Myocyte (in vitro differentiated cells): ENCODE measurements around the gene ZNF219. TPM values are rescaled to one million over a fixed set of nuclear protein-coding genes. Genes with fewer than 3 reads are reported as not detected.
"Not testable (repeated sequence)": the region's sequence is repeated elsewhere in the genome, so short reads cannot be mapped to it uniquely, and the experiment has no call there.

ENCODE experiments used
- DNase-seq: peaks from one replicate; pipeline ENCODE4 v3.0.0-alpha.2; 2012; ENCODE audit warnings: low read depth
- total RNA-seq: library from RNA; depleted of rRNA; stranded (reverse); fragments of >200 nt; gene quantifications from 2 replicates; pipeline ENCODE4 v1.2.3, GENCODE V29; 2014

ZNF219 gene
- total RNA-seq, 1 donor from 2014 or later, result 33.2 TPM

DNA sequence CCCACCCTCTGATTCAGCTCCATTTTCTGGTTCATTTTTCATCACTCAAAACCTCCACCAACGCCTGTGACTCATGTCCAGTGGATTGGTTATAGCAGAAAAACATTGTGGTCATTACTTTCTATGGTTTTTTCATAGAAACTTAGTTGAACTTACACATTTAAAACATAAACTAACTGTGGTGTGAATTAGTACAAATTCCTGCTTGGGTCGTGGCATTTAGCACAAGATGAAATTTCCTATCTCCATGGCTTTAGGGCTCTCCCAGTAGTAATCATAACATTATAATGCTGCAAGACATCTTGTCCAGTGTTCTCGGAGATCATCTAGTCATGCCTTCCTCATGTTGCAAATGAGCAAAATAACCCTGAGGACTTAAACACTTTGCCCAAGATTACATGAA lies 49.2 kb downstream of the ZNF219 start:
- no peak for DNase-seq

DNA sequence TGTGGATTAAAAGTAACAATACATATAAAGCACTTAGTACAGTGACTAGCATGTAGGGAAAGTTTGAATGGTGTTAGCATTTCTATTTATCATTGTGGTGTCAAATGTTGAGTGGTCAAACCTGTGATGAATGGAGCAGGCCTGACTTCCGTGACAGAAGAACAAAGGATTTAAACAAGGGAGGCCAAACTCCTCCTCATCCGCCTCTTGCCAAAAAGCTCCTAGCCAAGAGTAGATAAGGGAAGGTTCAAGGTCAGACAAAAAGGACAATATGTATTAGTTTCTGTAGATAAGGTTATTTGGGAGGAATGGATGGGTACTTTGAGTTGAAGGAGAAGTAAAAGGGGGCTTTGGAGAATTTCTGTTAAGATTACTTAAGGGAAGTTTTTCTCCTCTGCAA lies 49.8 kb downstream of the ZNF219 start:
- no peak for DNase-seq

GRCh38 chr14:21047378-21047781 lies 51.1 kb downstream of the ZNF219 start:
- no peak for DNase-seq

- no peak for DNase-seq
These were observed 54.4 kb downstream of the ZNF219 start for GRCh38 chr14:21043974-21044618.

GRCh38 chr14:21043387-21043973 lies 55.0 kb downstream of the ZNF219 start:
- no peak for DNase-seq

GRCh38 chr14:21042918-21043317 lies 55.5 kb downstream of the ZNF219 start:
- peak; percentile 76 for DNase-seq

DNA sequence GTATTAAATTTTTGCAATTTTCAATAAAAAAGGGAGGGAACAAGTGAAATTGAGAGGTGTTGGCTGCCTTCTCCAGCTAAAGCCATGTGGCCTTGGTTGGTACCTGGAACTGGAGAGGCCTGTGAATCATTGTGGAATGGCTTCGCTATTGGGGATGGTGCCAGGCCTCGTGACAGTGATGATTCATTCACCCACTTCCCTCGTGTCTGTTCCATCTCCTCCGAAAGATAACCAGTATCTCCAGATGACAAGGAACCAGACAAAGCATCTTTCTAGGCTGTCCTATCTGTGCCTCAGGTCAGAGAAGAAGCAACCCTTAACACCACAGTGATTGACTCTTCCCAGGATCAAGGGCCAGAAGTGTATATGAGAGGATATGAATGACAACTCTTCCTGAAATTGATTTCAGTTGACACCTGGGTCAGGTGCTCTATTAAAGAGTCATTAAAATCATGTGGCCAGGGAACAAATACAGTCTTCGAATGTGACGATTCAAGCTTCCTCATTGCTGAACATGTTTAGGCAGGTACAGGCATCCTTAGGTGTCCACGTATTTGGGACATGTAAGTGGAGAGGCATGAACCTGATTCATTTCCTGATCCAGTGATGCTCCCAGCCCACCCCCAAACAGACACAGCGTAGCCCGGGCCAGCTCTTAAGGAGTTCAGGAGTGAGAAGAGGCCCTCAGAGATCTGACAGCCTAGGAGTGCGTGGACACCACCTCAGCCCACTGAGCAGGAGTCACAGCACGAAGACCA lies 56.6 kb downstream of the ZNF219 start, which contains the start of gene RNASE7:
RNASE7 (plus strand) TSS at position 687 of the 758 bp plus-strand sequence. CDS start 631 bp downstream, outside the sequence.
- peak; percentile 76 for DNase-seq

DNA sequence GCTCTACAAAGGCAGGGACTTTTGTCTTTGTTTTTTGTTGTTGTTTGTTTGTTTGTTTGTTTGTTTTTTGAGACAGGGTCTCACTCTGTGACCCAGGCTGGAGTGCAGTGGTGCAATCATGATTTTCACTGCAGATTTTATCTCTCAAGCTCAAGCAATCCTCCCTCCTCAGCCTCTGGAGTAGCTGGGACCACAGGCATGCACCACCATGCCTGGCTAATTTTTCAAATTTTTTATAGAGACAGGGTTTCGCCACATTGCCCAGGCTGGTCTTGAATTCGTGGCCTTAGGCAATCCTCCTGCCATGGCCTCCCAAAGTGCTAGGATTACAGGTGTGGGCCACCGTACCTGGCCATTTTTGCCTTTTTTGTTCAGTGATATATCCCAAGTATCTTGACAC lies 57.5 kb downstream of the ZNF219 start:
- not testable (repeated sequence) for DNase-seq

DNA sequence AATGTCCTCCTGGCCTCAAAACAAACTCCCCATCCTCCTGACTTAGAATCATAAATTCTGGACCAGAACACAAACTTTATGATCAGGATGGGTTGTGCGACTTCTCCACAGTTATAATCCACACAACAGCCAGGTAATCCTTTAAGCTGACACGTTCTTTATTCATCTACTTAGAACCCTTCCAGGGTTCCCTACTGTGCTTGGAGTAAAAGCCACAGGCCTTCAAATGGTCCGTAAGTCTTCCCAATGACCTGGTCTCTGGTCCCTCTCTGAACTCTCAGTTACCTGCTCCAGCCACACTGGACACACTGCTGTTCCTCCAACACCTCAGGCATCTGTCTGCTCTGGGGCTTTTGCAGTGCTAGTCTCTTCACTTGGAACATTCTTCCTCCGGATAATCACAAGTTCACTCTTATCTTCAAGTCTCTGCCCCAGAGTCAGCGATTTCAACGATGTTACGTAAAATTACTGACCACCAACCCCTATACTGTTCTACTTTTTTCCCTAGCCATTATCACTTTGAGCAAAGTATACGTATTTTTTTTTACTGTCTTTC lies 58.0 kb downstream of the ZNF219 start:
- DNase-seq, result no peak

Other genes starting within 250 kb of the ZNF219 start
- not detected in 2 replicates for gene RNASE3, start 207.3 kb downstream of the ZNF219 start, total RNA-seq
- gene RNASE2, start 143.2 kb downstream of the ZNF219 start, total RNA-seq, result not detected in 2 replicates
- gene METTL17, start 108.7 kb downstream of the ZNF219 start, total RNA-seq, result 66.9 and 71.5 TPM in 2 replicates
- not detected in 2 replicates for gene SLC39A2, start 99.4 kb downstream of the ZNF219 start, total RNA-seq
- 45.4 and 61.1 TPM in 2 replicates for gene NDRG2, start 73.6 kb downstream of the ZNF219 start, total RNA-seq
- gene TPPP2, start 68.4 kb downstream of the ZNF219 start, total RNA-seq, result not detected in 2 replicates
- gene RNASE13, start 63.8 kb downstream of the ZNF219 start, total RNA-seq, result not detected in 2 replicates
- 0.16 TPM in 1 of 2 replicates, not detected in the other for gene RNASE7, start 56.3 kb downstream of the ZNF219 start, total RNA-seq
- not detected in 2 replicates for gene RNASE8, start 40.8 kb downstream of the ZNF219 start, total RNA-seq
- 45.2 and 67.3 TPM in 2 replicates for gene ARHGEF40, start 28.4 kb downstream of the ZNF219 start, total RNA-seq
- 0.83 and 1.6 TPM in 2 replicates for gene TMEM253, start 2.4 kb upstream of the ZNF219 start, total RNA-seq
- not detected in 2 replicates for gene OR5AU1, start 57.4 kb upstream of the ZNF219 start, total RNA-seq
- 541 and 590 TPM in 2 replicates for gene HNRNPC, start 170.8 kb upstream of the ZNF219 start, total RNA-seq
- gene RPGRIP1, start 181.4 kb upstream of the ZNF219 start, total RNA-seq, result not detected in 2 replicates